Rectal smooth muscle tissue (tissue), 1 donor: Measurements from ENCODE around the gene TMEM14C.

ENCODE experiments used
- H3K27ac ChIP-seq: one replicate; pipeline ENCODE4 v1.7.0; 2013; ENCODE audit warnings: low read depth, low read length, inconsistent platforms
- H3K27me3 ChIP-seq: one replicate; pipeline ENCODE4 v1.7.0; 2013; ENCODE audit warnings: low read length; ENCODE audit not compliant: control insufficient read depth, insufficient read depth
- H3K36me3 ChIP-seq: one replicate; pipeline ENCODE4 v1.7.0; 2013; ENCODE audit warnings: low read length; ENCODE audit not compliant: control insufficient read depth, insufficient read depth
- H3K4me1 ChIP-seq: one replicate; pipeline ENCODE4 v1.7.0; 2013; ENCODE audit warnings: low read length; ENCODE audit not compliant: control insufficient read depth, insufficient read depth
- H3K4me3 ChIP-seq: one replicate; pipeline ENCODE4 v1.7.0; 2013; ENCODE audit warnings: low read length
- H3K9ac ChIP-seq: one replicate; pipeline ENCODE4 v1.7.0; 2013; ENCODE audit warnings: low read length

Gene TMEM14C

DNA sequence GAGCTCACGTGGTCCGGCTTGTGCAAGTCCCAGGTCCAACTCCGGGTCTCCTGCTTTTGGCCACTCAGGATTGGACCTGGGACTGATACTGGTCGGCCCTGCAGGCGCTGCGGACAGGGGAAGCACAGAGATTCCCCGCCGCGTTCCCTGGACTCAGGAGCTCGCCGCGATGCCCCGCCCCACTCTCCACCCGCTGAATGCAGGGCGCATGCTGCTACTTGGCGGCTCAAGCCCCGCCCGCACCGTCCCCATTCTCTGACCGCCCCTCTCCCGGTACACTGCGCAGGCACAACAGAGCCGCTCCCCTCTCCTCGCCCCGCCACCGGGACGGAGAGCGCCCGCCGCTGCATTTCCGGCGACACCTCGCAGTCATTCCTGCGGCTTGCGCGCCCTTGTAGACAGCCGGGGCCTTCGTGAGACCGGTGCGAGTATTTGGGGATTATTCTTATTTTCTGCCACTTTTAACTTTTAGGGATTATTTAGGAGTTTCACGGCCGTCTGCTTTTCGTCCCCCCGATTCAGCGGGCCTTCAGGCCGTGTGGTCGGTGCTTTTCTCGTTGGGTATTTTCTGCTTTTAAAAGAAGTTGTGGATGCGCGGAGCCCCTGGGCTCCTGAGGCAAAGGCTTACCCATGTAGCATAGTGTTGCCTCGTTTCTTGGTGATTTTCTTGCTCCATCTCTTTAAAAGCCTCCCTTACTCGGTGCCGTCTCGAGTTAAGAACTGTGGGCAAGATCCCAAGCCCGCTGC, at the start of gene TMEM14C:
TMEM14C (plus strand) TSS at position 251 of the 747 bp plus-strand sequence. CDS start 1,544 bp downstream, outside the sequence.
- no peaks in the 10 kb centered on the region for H3K27me3 ChIP-seq
- peaks cover 14% of the 10 kb centered on the region for H3K4me1 ChIP-seq
- peak within 1 kb of the TSS; percentile 50 for H3K9ac ChIP-seq
- H3K27ac ChIP-seq: peak within 1 kb of the TSS; percentile 72
- H3K4me3 ChIP-seq: peak within 1 kb of the TSS; percentile 86
- H3K36me3 ChIP-seq: peaks cover 7% of the 10 kb centered on the region

DNA sequence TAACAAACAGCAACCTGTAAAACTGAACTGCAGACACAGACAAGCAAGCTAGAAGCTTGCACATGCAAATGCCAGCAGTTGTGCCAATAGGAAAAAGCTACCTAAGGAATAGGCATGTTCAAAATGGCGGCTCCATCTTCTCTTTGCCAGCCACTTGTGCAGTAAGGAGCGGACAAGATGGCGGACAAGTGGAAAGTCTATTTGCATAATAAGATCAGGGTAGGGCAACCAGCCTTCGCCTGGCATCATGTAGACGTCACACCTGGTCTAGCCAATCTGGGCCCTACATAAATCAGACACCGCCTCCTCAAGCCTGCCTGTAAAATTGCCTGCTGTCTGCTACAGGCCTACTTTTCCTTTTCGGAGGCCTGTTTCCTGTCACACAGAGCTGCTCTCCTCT, 46.5 kb upstream of the TMEM14C start:
- no peak overlapping the region for H3K9ac ChIP-seq
- H3K27me3 ChIP-seq: no peaks in the 10 kb centered on the region
- H3K36me3 ChIP-seq: no peaks in the 10 kb centered on the region

DNA sequence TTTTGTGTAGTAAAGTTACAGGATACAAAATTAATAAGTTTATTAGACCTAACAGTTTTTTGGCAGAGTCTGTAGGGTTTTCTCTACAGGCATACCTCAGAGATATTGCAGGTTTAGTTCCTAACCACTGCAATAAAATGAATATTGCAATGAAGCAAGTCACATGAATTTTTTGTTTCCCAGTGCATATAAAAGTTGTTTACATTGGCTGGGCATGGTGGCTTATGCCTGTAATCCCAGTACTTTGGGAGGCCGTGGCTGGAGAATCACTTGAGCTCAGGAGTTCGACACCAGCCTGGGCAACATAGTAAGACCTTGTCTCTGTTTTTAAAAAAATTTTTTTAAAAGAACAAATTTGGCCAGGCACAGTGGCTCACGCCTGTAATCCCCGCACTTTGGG, 44.4 kb upstream of the TMEM14C start:
- H3K4me3 ChIP-seq: no peak overlapping the region
- H3K27me3 ChIP-seq: no peaks in the 10 kb centered on the region
- H3K27ac ChIP-seq: no peak overlapping the region
- H3K36me3 ChIP-seq: no peaks in the 10 kb centered on the region
- H3K9ac ChIP-seq: no peak overlapping the region
- no peaks in the 10 kb centered on the region for H3K4me1 ChIP-seq

More for the DNA sequence above, 46.5 kb upstream of the TMEM14C start:
- H3K4me1 ChIP-seq: no peaks in the 10 kb centered on the region
- H3K27ac ChIP-seq: no peak overlapping the region
- H3K4me3 ChIP-seq: no peak overlapping the region

DNA sequence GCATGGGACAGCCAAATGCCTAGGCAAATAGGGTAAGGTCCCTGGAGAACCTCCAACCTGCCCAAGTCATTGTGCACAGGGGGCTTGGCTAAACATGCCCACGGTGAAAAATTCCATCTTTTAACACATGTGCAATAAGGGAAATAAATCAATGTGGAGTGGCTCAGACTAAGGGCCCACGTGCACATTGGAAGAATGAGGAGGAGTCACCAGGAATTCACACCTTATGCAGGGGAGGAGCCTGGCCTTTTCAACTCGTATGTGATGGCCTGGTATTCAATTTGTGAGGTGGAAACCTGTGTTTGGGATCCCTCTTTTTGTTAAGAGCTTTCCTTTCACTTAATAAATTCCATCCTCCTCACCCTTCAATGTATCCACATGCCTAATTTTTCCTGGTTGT, 41.1 kb upstream of the TMEM14C start:
- H3K9ac ChIP-seq: no peak overlapping the region
- no peak overlapping the region for H3K4me3 ChIP-seq
- H3K36me3 ChIP-seq: no peaks in the 10 kb centered on the region
- no peaks in the 10 kb centered on the region for H3K4me1 ChIP-seq
- H3K27me3 ChIP-seq: no peaks in the 10 kb centered on the region
- H3K27ac ChIP-seq: no peak overlapping the region

DNA sequence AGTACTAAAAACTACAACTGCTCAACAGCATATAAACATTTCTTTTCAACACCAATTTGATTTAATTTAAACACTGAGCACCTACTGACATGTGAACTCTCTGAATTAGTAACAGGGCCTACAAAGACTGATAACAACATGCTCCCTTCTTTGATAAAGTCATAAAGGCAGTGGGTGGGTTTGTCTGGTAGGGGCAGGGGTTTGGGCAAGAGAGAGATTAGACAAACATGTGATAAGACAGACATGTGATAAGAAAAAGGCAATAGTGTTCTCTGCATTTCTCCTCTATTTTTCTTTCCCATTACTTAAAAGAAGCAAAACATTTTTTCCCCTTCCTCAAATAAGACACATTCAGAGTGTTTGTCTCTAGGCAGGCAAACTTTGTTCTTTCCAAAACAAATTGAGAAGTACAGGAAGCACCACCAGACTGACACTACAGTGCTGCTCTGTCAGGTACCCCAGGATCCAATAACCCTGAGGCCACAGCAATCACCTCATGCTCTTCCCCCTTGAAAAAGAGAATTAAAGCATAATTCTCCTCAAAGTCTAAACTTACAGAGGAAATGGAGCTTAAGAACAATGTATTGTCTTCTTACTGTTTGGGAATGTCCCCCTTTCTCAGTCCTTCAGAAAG, 40.4 kb upstream of the TMEM14C start:
- H3K4me3 ChIP-seq: no peak overlapping the region
- no peaks in the 10 kb centered on the region for H3K4me1 ChIP-seq
- no peaks in the 10 kb centered on the region for H3K36me3 ChIP-seq
- no peak overlapping the region for H3K9ac ChIP-seq
- H3K27ac ChIP-seq: no peak overlapping the region
- no peaks in the 10 kb centered on the region for H3K27me3 ChIP-seq

DNA sequence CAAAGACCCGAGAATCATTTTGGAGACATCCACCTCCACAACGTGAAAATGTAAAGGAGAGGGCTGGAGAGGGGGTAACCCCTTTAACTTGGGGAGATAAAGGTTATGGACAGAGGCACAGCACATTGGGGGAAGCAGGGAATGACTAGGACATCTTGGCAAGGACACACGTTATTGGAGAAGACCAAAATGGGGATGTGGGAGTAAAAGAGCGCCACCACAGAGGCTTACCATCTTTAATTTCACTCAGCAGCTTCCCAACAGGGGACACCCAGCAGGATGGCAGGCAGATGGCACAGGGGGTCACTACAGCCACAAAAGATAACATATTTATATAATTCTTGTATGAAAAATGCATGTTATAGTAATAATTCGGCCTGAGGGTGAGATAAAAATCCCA, 38.3 kb upstream of the TMEM14C start:
- H3K27ac ChIP-seq: no peak overlapping the region
- H3K27me3 ChIP-seq: no peaks in the 10 kb centered on the region
- no peak overlapping the region for H3K9ac ChIP-seq
- no peak overlapping the region for H3K4me3 ChIP-seq
- H3K36me3 ChIP-seq: no peaks in the 10 kb centered on the region
- H3K4me1 ChIP-seq: no peaks in the 10 kb centered on the region

DNA sequence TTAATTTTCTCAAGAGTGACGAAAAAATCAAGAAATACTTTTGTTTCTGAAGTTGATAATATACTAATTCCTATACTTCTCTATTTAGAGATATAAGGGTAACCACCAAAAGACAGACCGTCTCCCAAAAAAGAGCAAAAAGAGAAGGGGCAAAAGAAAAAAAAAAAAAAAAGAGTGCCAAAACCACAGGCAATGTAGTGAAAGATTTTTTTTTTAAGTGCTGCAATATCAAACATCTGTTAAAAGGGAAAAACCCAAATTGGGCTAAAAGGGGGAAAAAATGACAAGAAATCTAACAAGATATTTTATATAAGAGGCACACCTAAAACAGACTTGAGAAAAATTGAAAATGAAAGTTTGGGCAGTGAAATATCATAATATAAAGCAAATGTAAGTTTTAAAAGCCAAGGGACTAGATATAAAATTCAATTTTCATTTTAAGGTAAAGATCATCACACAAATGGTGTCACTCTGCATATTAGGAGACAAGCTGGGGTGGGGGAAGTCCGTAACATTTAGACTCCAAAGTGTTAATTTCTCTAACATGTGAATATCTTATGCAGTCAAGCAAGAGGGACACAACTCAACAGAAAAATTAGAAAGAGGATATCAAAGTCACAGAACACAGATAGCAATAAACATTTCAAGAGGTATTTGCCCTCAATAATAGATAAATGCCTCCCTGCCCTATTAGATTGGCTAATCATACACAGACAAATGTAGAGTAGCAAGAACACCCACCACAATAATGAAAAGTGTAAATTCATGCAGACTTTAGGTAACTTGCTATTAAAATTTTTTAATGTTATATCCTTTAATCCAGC, 37.6 kb upstream of the TMEM14C start:
- no peak overlapping the region for H3K27ac ChIP-seq
- H3K4me3 ChIP-seq: no peak overlapping the region
- H3K9ac ChIP-seq: no peak overlapping the region
- H3K36me3 ChIP-seq: no peaks in the 10 kb centered on the region
- H3K27me3 ChIP-seq: no peaks in the 10 kb centered on the region
- H3K4me1 ChIP-seq: no peaks in the 10 kb centered on the region

DNA sequence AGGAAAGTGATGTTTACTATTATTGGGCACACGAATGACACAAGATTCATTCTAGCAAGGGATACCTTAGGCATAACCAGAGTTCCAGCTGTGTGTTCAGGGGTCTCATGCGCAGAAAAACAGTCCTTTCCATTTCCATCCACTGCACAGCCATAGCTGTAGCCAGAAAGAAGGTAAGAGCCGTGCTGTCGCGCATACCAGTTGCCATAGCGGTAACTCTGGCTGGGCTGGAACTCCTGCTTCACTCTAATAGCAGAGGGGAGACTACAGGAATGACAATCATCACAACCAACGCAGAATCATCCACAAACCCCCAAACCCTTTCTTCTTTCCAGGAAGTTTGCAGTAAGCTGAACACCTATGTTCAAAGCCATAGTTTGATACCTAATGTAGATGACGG, 36.0 kb upstream of the TMEM14C start:
- H3K4me1 ChIP-seq: no peaks in the 10 kb centered on the region
- no peak overlapping the region for H3K4me3 ChIP-seq
- H3K36me3 ChIP-seq: no peaks in the 10 kb centered on the region
- no peaks in the 10 kb centered on the region for H3K27me3 ChIP-seq
- no peak overlapping the region for H3K27ac ChIP-seq
- no peak overlapping the region for H3K9ac ChIP-seq

DNA sequence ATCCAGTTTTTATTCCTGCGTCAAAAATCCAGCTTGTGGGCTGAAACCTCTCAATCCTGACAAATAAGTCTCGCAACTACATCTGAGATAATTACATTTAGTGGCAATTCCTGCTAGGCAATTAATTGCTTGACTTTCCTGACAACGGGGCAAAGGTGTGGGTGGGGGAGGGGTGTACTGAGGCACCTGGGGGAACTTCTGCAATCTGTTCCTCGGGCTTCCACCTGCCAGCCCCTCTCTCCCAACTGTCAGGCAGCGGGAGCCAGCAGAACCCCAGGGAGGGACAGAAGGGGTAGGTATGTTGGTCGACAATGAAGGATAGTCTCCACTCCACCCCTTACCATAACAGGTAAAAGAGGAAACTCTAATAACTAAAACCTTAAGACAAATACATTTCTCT, 35.3 kb upstream of the TMEM14C start:
- Histone ChIP-seq H3K9ac (no peak overlapping the region), H3K36me3 (no peaks in the 10 kb centered on the region), H3K27ac (no peak overlapping the region), H3K4me3 (no peak overlapping the region), H3K27me3 (no peaks in the 10 kb centered on the region), H3K4me1 (no peaks in the 10 kb centered on the region)

DNA sequence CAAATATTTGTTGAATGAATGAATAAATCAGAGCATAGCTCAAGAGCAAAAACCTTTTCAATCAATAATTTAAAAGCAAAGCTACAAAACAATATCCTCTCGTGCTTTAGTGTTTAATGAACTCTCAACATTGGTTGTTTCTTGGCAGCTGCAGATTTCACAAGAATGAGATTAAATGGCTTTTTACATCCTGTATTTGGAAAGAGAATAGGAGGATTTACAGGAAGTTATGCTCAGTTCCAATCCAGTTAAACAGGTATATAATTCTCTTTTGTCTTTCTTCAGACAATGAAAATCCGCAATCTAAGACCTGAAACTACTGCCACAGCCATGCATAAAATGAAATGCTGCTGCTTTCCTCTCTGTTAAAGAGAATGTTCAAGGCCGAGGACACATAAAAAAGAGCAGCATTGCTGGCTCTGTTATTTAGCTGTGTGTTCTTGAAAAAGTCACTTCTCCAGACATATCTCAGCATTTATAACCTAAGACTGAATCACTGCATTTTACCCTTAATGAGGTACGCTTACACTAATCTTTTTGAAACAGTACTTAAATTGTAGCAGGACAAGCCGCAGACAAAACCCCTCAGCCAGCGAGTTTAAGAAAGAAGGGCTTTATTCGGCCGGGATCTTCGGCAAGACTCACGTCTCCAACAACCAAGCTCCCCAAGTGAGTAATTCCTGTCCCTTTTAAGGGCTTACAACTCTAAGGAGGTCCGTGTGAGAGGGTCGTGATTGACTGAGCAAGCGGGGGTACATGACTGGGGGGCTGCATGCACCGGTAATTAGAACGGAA, 32.0 kb upstream of the TMEM14C start:
- no peak overlapping the region for H3K9ac ChIP-seq
- peaks cover 2% of the 10 kb centered on the region for H3K36me3 ChIP-seq
- no peak overlapping the region for H3K4me3 ChIP-seq
- H3K27me3 ChIP-seq: no peaks in the 10 kb centered on the region
- H3K27ac ChIP-seq: no peak overlapping the region
- peaks cover 11% of the 10 kb centered on the region for H3K4me1 ChIP-seq

DNA sequence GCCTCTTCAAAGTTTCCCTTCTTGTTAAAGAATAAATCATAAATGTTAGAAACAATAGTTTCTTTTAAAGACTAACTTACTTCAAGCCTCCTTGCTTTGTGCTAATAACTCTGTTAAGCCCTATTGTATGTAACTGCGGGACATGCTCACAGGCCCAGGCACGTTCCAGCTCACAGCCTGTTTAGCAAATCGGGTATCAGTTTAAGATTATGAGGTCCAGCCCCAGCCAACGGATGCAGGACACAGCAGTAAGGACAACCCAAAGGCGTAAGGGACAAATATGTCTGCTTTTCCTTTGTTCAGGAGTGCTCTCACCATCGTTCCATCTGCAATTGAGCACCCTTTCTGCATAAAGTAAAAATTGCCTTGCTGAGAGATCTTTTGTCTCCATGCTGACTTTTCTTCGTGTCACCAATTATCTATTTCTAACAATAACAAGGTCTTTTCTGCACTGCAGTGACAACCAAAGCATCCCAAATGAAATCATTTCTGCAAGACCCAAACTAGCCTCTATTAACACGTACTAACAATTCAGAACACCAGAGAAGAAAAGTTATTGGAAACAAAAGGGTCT, 29.8 kb upstream of the TMEM14C start:
- Histone ChIP-seq H3K36me3 (peaks cover 4% of the 10 kb centered on the region), H3K9ac (no peak overlapping the region), H3K4me1 (peaks cover 14% of the 10 kb centered on the region), H3K27me3 (no peaks in the 10 kb centered on the region), H3K27ac (no peak overlapping the region), H3K4me3 (peak overlapping the region; percentile 100)
